HG03521 (cell line): ENCODE data around the gene STK11IP.

ENCODE experiments used
- ATAC-seq: cut with Tn5 transposase; IDR thresholded peaks from one replicate; pipeline ENCODE4 v1.9.1; 2021; ENCODE audit warnings: mild to moderate bottlenecking, moderate library complexity; ENCODE audit not compliant: unreplicated experiment

The STK11IP gene

DNA sequence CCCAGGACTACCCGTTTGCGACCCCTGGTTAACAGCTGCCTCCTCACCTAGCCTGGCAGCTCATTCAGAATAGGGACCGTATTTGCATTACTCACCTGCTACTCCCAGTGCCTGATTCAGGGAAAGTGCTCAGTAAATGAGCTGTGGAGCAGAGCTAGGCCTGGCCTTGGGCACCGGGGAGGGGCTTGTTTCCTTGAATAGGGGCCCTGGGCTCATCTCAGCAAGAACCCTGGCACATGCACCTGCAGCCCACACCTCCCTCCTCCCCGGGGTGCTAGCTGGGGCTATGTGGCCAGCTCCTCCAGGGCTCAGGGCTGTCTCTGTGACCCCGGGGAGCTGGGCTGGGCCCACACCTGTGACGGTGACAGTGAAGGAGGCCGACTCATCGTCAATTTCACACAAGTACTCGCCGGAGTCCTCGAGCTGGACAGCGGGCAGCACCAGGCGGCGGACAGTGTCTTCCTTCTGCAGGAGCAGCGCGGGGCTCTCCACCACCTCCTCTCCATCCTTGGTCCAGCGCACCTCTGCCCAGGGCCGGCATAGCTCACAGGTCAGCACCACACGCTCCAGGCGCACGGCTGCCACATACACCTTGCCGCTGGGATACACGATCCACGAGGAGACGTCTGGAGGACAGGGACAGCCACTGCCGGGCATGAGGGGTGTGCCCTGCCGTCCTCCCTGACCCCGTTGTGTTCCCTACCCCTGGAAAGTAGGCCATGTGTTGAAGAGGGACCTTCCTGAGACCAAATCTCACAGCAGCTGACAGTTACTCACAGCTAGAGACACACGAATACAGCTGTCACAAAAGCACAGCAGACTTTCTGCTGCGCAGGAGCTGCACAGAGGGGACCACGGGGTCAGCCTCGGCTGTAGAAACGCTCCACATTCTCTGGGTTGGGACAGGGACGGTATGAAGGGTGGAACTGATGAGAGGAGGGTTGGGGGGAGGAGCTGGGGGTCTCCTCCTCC lies 35.3 kb upstream of the STK11IP start:
- no peak for ATAC-seq

GRCh38 chr2:219563271-219563928 lies 34.3 kb upstream of the STK11IP start:
- ATAC-seq, result no peak

DNA sequence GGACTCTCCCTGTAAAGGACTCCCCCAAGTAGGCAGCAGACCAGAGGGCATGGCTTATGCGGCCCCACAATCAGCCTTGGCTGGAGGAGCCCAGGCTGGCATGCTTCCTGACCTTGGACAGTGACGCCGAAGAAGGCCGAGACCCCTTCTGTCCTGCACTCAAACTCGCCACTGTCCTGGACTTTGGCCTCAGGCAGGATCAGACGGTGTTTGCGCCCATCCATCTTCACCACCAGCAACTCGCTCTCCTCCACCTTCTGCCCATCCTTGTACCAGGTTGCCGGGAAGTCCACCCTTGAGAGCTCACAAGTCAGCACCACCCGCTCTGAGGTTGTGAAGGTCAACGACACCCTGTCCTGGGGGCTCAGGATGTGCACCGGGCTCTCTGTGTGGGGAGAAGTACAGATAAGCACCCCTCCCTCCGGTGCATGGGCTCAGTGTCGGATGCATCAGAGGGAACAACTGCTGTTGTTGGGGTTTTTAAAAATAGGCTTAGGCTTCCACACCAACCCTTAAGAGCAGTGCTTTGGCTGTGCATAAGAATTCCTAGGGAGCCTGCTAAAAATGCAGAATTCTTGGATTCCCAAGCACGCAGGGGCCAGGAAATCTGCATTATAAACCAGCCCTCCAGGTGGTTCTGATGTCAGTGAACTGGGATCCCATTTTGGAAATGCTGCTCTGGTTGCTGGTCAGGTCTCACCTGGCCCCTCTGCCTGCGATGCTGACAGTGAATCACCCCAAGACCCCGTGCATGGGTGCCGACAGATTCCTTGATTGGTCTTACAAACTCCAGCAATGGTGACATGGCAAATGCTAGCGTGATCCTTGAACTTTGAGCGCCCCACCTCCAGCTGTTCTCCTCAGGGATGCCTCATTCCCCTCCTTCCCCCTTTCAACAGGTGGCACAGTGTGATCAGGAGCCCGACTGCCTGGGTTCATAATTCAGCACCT lies 32.3 kb upstream of the STK11IP start:
- no peak for ATAC-seq

DNA sequence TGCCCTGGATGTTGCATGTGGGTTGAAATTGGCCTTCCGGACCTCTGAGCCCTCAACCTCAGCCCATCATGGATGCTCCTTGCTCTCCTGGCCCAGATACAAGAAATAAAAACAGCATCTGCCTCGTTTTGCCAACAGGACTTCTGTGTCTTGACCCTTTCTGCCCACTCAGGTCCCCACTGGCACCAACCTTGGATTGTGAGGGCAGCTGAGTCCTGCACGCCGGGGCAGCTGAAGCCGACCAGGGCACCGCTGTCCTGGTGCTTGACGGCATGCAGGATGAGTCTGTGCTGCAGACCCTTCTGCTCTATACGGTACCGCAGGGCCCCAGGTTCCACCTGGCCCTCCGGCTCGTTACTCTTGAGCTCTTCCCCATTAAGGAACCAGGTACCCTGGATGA lies 31.0 kb upstream of the STK11IP start:
- no peak for ATAC-seq

DNA sequence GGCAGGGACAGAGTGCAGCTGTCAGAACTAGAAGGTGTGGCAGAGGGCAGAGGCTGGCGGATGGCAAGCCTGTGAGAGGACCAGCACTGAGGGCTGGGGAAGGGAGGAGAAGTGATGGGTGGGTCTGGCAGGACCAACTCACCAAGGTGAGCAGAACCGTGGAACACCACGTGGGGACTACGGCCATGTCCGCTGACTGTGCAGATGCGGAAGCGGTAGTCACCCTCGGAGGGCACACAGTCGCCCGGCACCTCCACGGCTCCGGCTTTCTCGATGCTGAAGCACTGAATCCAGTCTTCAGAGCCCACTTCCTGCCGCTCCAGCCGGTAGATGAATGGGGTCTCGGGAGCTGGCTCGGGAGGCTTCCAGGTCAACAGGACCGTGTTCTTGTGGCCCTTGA lies 30.5 kb upstream of the STK11IP start:
- no peak for ATAC-seq

DNA sequence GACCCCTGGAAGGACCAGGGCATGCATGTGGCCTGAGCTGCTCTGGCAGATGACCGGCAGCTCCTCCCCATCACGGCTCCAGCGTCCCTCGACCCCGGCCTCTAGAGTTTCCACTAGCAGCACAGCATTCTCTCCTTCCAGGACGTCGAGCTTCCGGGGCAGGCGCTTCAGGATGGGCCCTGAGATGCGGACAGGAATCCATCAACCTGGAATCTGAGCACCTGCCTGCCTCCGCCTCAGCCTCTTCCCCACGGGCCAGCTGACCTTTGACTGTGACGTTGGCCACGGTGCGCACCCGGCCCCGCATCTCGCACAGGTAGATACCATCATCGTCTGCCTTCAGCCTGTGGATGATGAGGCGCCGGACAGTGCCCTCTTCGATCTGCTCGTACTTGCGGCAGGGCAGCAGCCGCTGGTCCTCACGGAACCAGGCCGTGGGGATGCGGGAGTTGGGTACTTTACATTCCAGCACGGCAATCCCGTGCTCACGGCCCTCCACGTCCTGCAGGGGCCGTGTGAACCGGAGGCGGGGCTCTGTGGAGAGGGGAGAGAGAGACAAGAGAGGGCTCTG lies 29.8 kb upstream of the STK11IP start:
- no peak for ATAC-seq

GRCh38 chr2:219569041-219569440 lies 28.6 kb upstream of the STK11IP start:
- ATAC-seq, result no peak

DNA sequence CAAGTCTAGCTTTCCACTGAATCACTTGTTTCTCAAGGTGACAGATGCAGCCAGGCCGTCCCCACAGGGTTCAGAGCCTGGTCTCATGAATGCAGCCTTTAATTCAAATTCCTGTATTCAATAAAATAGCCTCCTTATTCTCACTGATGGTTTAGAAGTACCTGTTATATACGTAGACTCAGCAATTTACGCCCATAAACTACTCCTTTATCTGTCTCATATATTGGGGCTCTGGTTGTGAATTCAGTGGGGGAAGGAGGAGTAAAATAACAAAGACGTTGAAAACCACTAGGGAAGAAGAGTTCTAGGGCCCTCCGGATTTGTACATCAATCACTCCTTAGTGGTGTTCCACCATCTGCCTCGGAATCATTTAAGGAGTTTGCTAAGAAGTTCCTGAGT lies 28.0 kb upstream of the STK11IP start:
- ATAC-seq, result no peak

- ATAC-seq, result no peak
These were observed 27.3 kb upstream of the STK11IP start for GRCh38 chr2:219570194-219570923.

GRCh38 chr2:219570924-219571310 lies 26.7 kb upstream of the STK11IP start:
- no peak for ATAC-seq

DNA sequence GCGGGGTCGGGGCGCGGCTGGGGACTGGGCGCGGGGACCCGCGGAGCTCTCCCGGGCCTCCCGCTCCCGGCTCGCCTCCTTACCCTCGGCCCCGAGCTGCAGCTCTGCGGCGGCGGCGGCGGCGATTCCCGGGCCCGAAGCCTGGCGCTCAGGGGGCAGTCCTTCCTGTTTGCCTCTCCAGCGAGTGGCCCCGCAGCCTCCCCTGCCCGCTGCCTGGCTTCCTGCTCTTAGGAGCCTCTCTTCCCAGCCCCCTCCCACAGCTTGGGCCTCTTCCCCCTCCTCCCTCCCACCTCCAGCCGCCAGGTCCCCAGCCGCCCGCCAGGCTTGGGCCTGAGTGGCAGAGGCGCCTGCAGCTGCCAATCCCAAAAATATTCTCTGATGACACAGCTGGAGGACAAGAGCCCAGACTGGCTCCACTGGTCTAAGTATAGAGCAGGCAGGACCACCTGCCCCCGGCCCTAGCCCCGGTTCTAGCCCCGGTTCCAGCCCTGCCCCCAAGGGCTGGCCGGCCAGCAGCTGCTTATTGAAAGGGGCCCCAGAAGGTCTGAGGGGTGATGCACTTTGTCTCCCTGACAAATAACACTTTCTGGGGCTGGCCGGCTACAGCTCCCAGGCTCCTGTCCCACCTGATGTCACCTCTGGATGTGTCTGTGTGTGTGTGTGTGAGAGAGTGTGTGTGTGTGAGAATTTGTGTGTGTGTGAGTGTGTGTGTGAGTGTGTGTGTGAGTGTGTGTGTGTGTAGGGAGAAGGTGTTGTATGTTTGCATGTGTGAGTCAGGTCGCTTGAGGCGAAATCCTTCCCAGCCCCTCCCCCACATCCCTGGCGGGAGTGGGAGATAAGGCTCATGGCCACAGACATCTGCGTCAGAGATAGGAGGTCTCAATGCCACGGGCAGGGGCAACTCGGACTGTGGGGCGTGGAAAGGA lies 26.1 kb upstream of the STK11IP start, which contains the start of gene OBSL1:
Gene OBSL1 (minus strand): TSS at position 229 of the 926 bp plus-strand sequence. CDS start 307 bp downstream, outside the sequence.
- no peak for ATAC-seq

DNA sequence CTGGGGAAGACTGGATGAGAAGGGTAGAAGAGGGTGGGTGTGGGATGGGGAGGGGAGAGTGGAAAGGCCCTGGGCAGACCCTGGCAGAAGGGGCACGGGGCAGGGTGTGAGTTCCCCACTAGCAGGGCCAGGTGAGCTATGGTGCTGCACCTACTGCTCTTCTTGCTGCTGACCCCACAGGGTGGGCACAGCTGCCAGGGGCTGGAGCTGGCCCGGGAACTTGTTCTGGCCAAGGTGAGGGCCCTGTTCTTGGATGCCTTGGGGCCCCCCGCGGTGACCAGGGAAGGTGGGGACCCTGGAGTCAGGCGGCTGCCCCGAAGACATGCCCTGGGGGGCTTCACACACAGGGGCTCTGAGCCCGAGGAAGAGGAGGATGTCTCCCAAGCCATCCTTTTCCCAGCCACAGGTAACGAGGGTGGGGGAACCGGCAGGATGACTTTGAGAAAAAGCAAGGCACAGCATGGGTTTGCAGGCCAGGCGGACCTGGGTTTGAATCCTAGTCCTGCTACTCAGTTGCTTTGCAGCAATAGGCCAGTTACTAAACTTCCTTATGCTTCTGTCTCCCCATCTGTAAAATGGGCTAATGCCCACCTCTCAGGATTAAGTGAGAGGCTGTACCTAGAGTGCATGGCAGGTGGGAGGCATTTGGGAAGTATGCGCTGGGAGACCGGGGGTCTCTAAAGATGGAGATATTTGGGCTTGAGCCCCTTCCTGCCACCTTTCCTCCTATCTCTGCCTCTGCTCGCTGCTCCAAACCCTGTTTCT lies 25.2 kb upstream of the STK11IP start, which contains the start of gene INHA:
Gene INHA (plus strand): TSS at position 74 of the 765 bp plus-strand sequence. CDS start 65 bp downstream, at position 139.
- no peak for ATAC-seq

DNA sequence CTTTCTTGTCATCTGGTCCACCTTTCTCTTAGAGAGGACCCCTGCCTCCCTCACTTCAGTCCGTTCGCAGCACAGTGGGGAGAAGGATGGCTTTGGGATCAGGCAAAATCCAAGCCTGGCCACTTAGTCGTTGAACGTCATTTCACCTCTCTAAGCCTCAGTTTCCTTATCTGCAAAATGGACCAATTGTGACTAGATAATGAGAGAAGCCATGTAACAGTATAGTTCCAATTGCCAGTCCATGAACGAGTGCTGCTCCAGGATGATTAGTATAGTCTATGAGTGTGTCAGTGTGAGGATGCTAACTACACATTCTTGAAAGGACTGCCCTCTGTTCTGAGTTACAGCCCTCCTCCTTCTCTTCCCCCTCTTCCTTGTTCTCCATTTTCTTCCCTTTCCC lies 24.5 kb upstream of the STK11IP start:
- no peak for ATAC-seq

DNA sequence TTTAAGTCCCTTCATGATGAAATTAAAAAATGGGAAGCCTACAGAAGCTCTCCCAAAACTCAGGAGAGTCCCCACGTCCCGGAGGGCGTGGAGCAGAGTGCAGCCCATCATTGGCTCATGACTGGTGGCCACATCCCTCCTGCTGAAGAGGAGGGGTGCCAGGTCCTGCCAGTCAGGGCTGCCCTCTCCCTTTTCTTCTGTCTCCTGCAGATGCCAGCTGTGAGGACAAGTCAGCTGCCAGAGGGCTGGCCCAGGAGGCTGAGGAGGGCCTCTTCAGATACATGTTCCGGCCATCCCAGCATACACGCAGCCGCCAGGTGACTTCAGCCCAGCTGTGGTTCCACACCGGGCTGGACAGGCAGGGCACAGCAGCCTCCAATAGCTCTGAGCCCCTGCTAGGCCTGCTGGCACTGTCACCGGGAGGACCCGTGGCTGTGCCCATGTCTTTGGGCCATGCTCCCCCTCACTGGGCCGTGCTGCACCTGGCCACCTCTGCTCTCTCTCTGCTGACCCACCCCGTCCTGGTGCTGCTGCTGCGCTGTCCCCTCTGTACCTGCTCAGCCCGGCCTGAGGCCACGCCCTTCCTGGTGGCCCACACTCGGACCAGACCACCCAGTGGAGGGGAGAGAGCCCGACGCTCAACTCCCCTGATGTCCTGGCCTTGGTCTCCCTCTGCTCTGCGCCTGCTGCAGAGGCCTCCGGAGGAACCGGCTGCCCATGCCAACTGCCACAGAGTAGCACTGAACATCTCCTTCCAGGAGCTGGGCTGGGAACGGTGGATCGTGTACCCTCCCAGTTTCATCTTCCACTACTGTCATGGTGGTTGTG lies 23.0 kb upstream of the STK11IP start:
- ATAC-seq, result no peak

- ATAC-seq, result no peak
These were observed 21.8 kb upstream of the STK11IP start for GRCh38 chr2:219575566-219576504.
